Natural killer cell (primary cell): ENCODE data around the gene PER1. TPM values are rescaled to one million over a fixed set of nuclear protein-coding genes. Genes with fewer than 3 reads are reported as not detected.

Source experiments
- ATAC-seq, 3 donors: fragments of 150-1000 bp in 2 of 3; fragments of 200-7000 bp in 1 of 3; cut with Tn5 transposase; 1 replicate in 1 of 3; 2 replicates in 2 of 3; pipeline ENCODE4 v1.10.0; 2021; ENCODE audit warnings: mild to moderate bottlenecking in 2 of 3, moderate library complexity in 2 of 3
- DNase-seq, 2 donors: peaks; one replicate each; pipeline versions ENCODE4 v3.0.0 to v3.0.0-alpha.2; 2013 to 2021; ENCODE audit warnings: mixed read lengths in 1 of 2
- H3K27ac ChIP-seq: one replicate; pipeline ENCODE4 v1.5.1; 2013; ENCODE audit warnings: mild to moderate bottlenecking, low read length
- H3K27me3 ChIP-seq: one replicate; pipeline ENCODE4 v1.6.1; 2013; ENCODE audit warnings: low read length; ENCODE audit not compliant: control insufficient read depth, insufficient read depth
- H3K36me3 ChIP-seq: one replicate; pipeline ENCODE4 v1.6.1; 2013; ENCODE audit warnings: low read length; ENCODE audit not compliant: control insufficient read depth, insufficient read depth
- H3K4me1 ChIP-seq: one replicate; pipeline ENCODE4 v1.6.1; 2013; ENCODE audit warnings: low read length; ENCODE audit not compliant: control insufficient read depth, insufficient read depth
- H3K4me3 ChIP-seq: one replicate; pipeline ENCODE4 v1.5.1; 2013; ENCODE audit warnings: low read length
- H3K9me3 ChIP-seq: one replicate; pipeline ENCODE4 v1.6.1; 2013; ENCODE audit warnings: low read length; ENCODE audit not compliant: control insufficient read depth, insufficient read depth
- H3K27ac Mint-ChIP-seq, 2 donors: one replicate each; pipeline ENCODE4 v1.8.0; 2022; ENCODE audit warnings: mild to moderate bottlenecking in 2 of 2, mixed read lengths in 2 of 2, moderate library complexity in 1 of 2
- H3K27me3 Mint-ChIP-seq, 2 donors: one replicate each; pipeline ENCODE4 v1.8.0; 2022; ENCODE audit warnings: low read depth in 2 of 2, mixed read lengths in 2 of 2
- H3K36me3 Mint-ChIP-seq: one replicate; pipeline ENCODE4 v1.8.0; 2022; ENCODE audit warnings: mixed read lengths
- H3K4me1 Mint-ChIP-seq, 2 donors: one replicate each; pipeline ENCODE4 v1.8.0; 2022; ENCODE audit warnings: mixed read lengths in 2 of 2
- H3K4me3 Mint-ChIP-seq: one replicate; pipeline ENCODE4 v1.8.0; 2022; ENCODE audit warnings: mild to moderate bottlenecking, moderate library complexity, mixed read lengths
- H3K9me3 Mint-ChIP-seq, 2 donors: one replicate each; pipeline ENCODE4 v1.8.0; 2022; ENCODE audit warnings: mixed read lengths in 2 of 2
- CTCF ChIP-seq: fragments of 200-600 bp; IDR thresholded peaks from one replicate; pipeline ENCODE4 v1.8.0; 2022; ENCODE audit warnings: antibody characterized with exemption
- WGBS: methylation state at CpG from one replicate; pipeline ENCODE4 v1.1.7; 2013; ENCODE audit warnings: missing lambda C conversion rate; ENCODE audit not compliant: insufficient coverage; 5-methylcytosine and 5-hydroxymethylcytosine counted together
- intact Hi-C: fragments of 100-400 bp; cut with micrococcal nuclease; formaldehyde crosslinking; loops from one replicate; pipeline ENCODE4 v1.14.2; 2022
- total RNA-seq, 4 donors: library from RNA; stranded (reverse); fragments of 120-200 nt in 1 of 4; gene quantifications; one replicate each; pipeline versions ENCODE4 v1.2.3 to v1.2.4, GENCODE V29; 2013 to 2022

Gene PER1
- total RNA-seq, 3 donors from 2014 or later (not counting 1 experiment from before 2014, with no cell fraction given): 636 to 1,422 (median 923) TPM

- intact Hi-C loops: loop anchor here (1.0 to 10.0 kb wide), 2 partner anchors 13 to 803 kb away; no protein-coding TSS in a partner anchor
- WGBS: under 1% methylated on average over 22 of the region's 22 CpGs
Observed at GRCh38 chr17:8151641-8152111, 528 bp downstream of the PER1 start.

GRCh38 chr17:8151120-8151640 is 1.0 kb downstream of the PER1 start:
- H3K36me3 Mint-ChIP-seq: no peaks in the 10 kb centered on the region
- no peaks in the 10 kb centered on the region for H3K27me3 Mint-ChIP-seq
- TF ChIP-seq CTCF: no peak
- 0% methylated on average over 38 of the region's 38 CpGs for WGBS
- Histone ChIP-seq H3K9me3 (no peaks in the 10 kb centered on the region), H3K4me1 (peaks cover 68% of the 10 kb centered on the region), H3K27ac (peak overlapping the region; percentile 91), H3K4me3 (peak overlapping the region; percentile 53), H3K36me3 (peaks cover 40% of the 10 kb centered on the region), H3K27me3 (no peaks in the 10 kb centered on the region)
- intact Hi-C loops: loop anchor here (1.0 to 10.0 kb wide), 2 partner anchors 13 to 804 kb away; no protein-coding TSS in a partner anchor
- DNase-seq (peak; percentile 89 to 96), ATAC-seq (peak; percentile 50 to 67 (median 62))
- peaks cover 15 to 30% of the 10 kb centered on the region in 2 donors for H3K4me1 Mint-ChIP-seq
- H3K4me3 Mint-ChIP-seq: peak overlapping the region; percentile 94
- H3K9me3 Mint-ChIP-seq: no peaks in the 10 kb centered on the region
- no peak overlapping the region for H3K27ac Mint-ChIP-seq

More at GRCh38 chr17:8151641-8152111, 528 bp downstream of the PER1 start:
- Histone ChIP-seq H3K4me3 (peak overlapping the region; percentile 53), H3K36me3 (peaks cover 35% of the 10 kb centered on the region), H3K27me3 (no peaks in the 10 kb centered on the region), H3K27ac (peak overlapping the region; percentile 91), H3K9me3 (no peaks in the 10 kb centered on the region), H3K4me1 (peaks cover 69% of the 10 kb centered on the region)
- peak in 1 of 2 donors; percentile 71 for DNase-seq
- no peak for ATAC-seq
- Mint-ChIP-seq H3K27me3 (no peaks in the 10 kb centered on the region), H3K9me3 (no peaks in the 10 kb centered on the region), H3K27ac (no peak overlapping the region), H3K4me3 (peak overlapping the region; percentile 94), H3K4me1 (peaks cover 10 to 30% of the 10 kb centered on the region in 2 donors), H3K36me3 (no peaks in the 10 kb centered on the region)
- TF ChIP-seq CTCF: no peak

- no peak for ATAC-seq
Observed at GRCh38 chr17:8150194-8151119, 1.7 kb downstream of the PER1 start.

More at GRCh38 chr17:8150194-8151119, 1.7 kb downstream of the PER1 start:
- Mint-ChIP-seq H3K4me3 (peak overlapping the region; percentile 94), H3K4me1 (peaks cover 19 to 30% of the 10 kb centered on the region in 2 donors), H3K27me3 (no peaks in the 10 kb centered on the region), H3K27ac (no peak overlapping the region), H3K9me3 (no peaks in the 10 kb centered on the region), H3K36me3 (no peaks in the 10 kb centered on the region)
- no peaks in the 10 kb centered on the region for H3K9me3 ChIP-seq
- H3K4me3 ChIP-seq: peak overlapping the region; percentile 53
- H3K4me1 ChIP-seq: peaks cover 62% of the 10 kb centered on the region
- peaks cover 47% of the 10 kb centered on the region for H3K36me3 ChIP-seq
- no peaks in the 10 kb centered on the region for H3K27me3 ChIP-seq
- intact Hi-C loops: loop anchor here (1.0 to 10.0 kb wide), 2 partner anchors 12 to 804 kb away; no protein-coding TSS in a partner anchor
- TF ChIP-seq CTCF: no peak
- peak in 1 of 2 donors; percentile 27 for DNase-seq
- H3K27ac ChIP-seq: peak overlapping the region; percentile 68
- 80% methylated on average over 18 of the region's 18 CpGs for WGBS
